ENCODE results near the gene WWOX. TPM values are rescaled to one million over a fixed set of nuclear protein-coding genes. Genes with fewer than 3 reads are reported as not detected.

WWOX gene
- total and polyA plus RNA-seq, 2 of the 4 experiments (the other 2 are of a cell fraction): 2.7 to 5.4 TPM

GRCh38 chr16:78706637-78707036, 607.2 kb downstream of the WWOX start:
- no peak overlapping the region for H3K9ac ChIP-seq (ENCODE audit: low read depth, low read length)
- 71% methylated on average over 3 of the region's 6 CpGs; no CpG with 5 or more reads in 1 of the 2 experiments for WGBS, 2 experiments (ENCODE audit: extremely low coverage in 2 of 2, insufficient read length in 1 of 2)
- H4K20me1 ChIP-seq (ENCODE audit: insufficient read depth, low read length): no peaks in the 10 kb centered on the region
- ChIA-PET POLR2A (ENCODE audit: unreplicated experiment) (no interaction called here), CTCF (no interaction called here)
- BruUV-seq (replicated peaks): no TSS peak
- no peak overlapping the region for H4K91ac ChIP-seq (ENCODE audit: insufficient read depth, low read depth, low read length)
- no peak overlapping the region for H3K4me2 ChIP-seq (ENCODE audit: low read depth, low read length)
- no peak overlapping the region for H4K8ac ChIP-seq (ENCODE audit: low read depth in 2 of 2, low read length in 2 of 2)
- peaks cover 13% of the 10 kb centered on the region for H3K9me3 ChIP-seq (ENCODE audit: control insufficient read depth, insufficient read depth, low read length)
- no peak overlapping the region for H3K14ac ChIP-seq (replicated peaks; ENCODE audit: low read depth, low read length)
- no peak overlapping the region for H3K23ac ChIP-seq (ENCODE audit: low read depth, low read length)
- H2BK120ac ChIP-seq (ENCODE audit: low read depth, low read length): no peak overlapping the region
- no peak overlapping the region for H3K56ac ChIP-seq (ENCODE audit: extremely low read depth, insufficient read depth, low read length)
- H2AFZ ChIP-seq (replicated peaks; ENCODE audit: low read length, poor library complexity): no peak overlapping the region
- no peaks in the 10 kb centered on the region for H3K9me1 ChIP-seq (ENCODE audit: insufficient read depth, low read length)
- H3K27me3 ChIP-seq (ENCODE audit: control insufficient read depth, insufficient read depth, low read length): no peaks in the 10 kb centered on the region
- H2BK15ac ChIP-seq (ENCODE audit: low read depth, low read length): no peak overlapping the region
- no peak overlapping the region for H2AK5ac ChIP-seq (ENCODE audit: low read depth, low read length)
- no peak for DNase-seq
- TF ChIP-seq RFX5 (IDR thresholded peaks at IDR 0.05; ENCODE audit: low read depth, low read length): no peak
- no peak for TF ChIP-seq ELK1 (IDR thresholded peaks at IDR 0.05; ENCODE audit: borderline replicate concordance, low read depth, low read length)
- no peak for TF ChIP-seq CHD1 (IDR thresholded peaks at IDR 0.05; ENCODE audit: low read depth, low read length)
- TF ChIP-seq RCOR1 (IDR thresholded peaks at IDR 0.05; ENCODE audit: insufficient replicate concordance, low read length): no peak
- no peak for TF ChIP-seq POLR2A (IDR thresholded peaks at IDR 0.05; ENCODE audit: low read depth, low read length)
- TF ChIP-seq BHLHE40 (IDR thresholded peaks at IDR 0.05; ENCODE audit: low read depth, low read length): no peak
- no peak for TF ChIP-seq MAFK (IDR thresholded peaks at IDR 0.05; ENCODE audit: low read depth, low read length)
- no peak for TF ChIP-seq USF2 (IDR thresholded peaks at IDR 0.05; ENCODE audit: low read depth, low read length)
- H4K5ac ChIP-seq (ENCODE audit: low read depth, low read length): no peak overlapping the region
- H3K79me1 ChIP-seq (ENCODE audit: low read depth in 1 of 2, low read length in 2 of 2): no peaks in the 10 kb centered on the region
- ATAC-seq (ENCODE audit: low read depth): no peak
- no peak overlapping the region for H2BK20ac ChIP-seq (ENCODE audit: low read depth, low read length)
- no peaks in the 10 kb centered on the region for H3K36me3 ChIP-seq (ENCODE audit: control insufficient read depth, insufficient read depth, low read length)
- no peak overlapping the region for H3K27ac ChIP-seq (ENCODE audit: insufficient read depth, low read length)
- no peak overlapping the region for H3K4ac ChIP-seq (ENCODE audit: low read depth, low read length)
- H3K4me3 ChIP-seq (ENCODE audit: insufficient read depth, low read depth, low read length): no peak overlapping the region
- no peaks in the 10 kb centered on the region for H3K4me1 ChIP-seq (ENCODE audit: control insufficient read depth, insufficient read depth, low read length)
- dilution Hi-C loops (cut with HindIII; ENCODE audit: low sequenced_read_pairs, unreplicated experiment): no loop called here
- no peak overlapping the region for H2BK5ac ChIP-seq (ENCODE audit: low read depth, low read length, poor library complexity, severe bottlenecking)
- intact Hi-C loops (cut with micrococcal nuclease): no loop called here
- H3K18ac ChIP-seq (ENCODE audit: low read depth, low read length): no peak overlapping the region
- in situ Hi-C loops (cut with MboI; ENCODE audit: low sequenced_read_pairs): no loop called here
- no peak overlapping the region for H2AK9ac ChIP-seq (replicated peaks; ENCODE audit: low read depth, low read length, poor library complexity)
